Thymus (tissue), 11 donors: ENCODE measurements around the gene CHMP4A. TPM values are rescaled to one million over a fixed set of nuclear protein-coding genes. Genes with fewer than 3 reads are reported as not detected.
"Not testable (repeated sequence)": the region's sequence is repeated elsewhere in the genome, so short reads cannot be mapped to it uniquely, and the experiment has no call there.

Experiments
- DNase-seq, 9 donors: peaks; one replicate each; pipeline ENCODE4 v3.0.0-alpha.2; 2013; ENCODE audit warnings: low spot score in 9 of 9, low read depth in 6 of 9, missing footprints in 1 of 9
- H3K27ac ChIP-seq, 2 donors: one replicate each; pipeline ENCODE4 v1.5.1; 2013; ENCODE audit warnings: control low read depth in 1 of 2, low read depth in 1 of 2, low read length in 1 of 2, mild to moderate bottlenecking in 1 of 2, moderate library complexity in 1 of 2
- H3K27me3 ChIP-seq, 2 donors: one replicate each; pipeline ENCODE4 v1.5.1; 2013; ENCODE audit warnings: low read length in 1 of 2; ENCODE audit not compliant: control insufficient read depth in 2 of 2, insufficient read depth in 1 of 2
- H3K36me3 ChIP-seq, 2 donors: one replicate each; pipeline ENCODE4 v1.5.1; 2013; ENCODE audit warnings: low read length in 1 of 2, mild to moderate bottlenecking in 1 of 2, moderate library complexity in 1 of 2; ENCODE audit not compliant: control insufficient read depth in 2 of 2, insufficient read depth in 2 of 2
- H3K4me1 ChIP-seq, 2 donors: one replicate each; pipeline ENCODE4 v1.5.1; 2013; ENCODE audit warnings: low read length in 2 of 2; ENCODE audit not compliant: control insufficient read depth in 2 of 2, insufficient read depth in 2 of 2
- H3K4me3 ChIP-seq, 2 donors: one replicate each; pipeline ENCODE4 v1.5.1; 2013; ENCODE audit warnings: low read length in 2 of 2, control low read depth in 1 of 2, mild to moderate bottlenecking in 1 of 2
- H3K9me3 ChIP-seq, 2 donors: one replicate each; pipeline ENCODE4 v1.5.1; 2013; ENCODE audit warnings: low read length in 1 of 2, mild to moderate bottlenecking in 1 of 2; ENCODE audit not compliant: control insufficient read depth in 2 of 2, insufficient read depth in 1 of 2
- WGBS: extraction: QIAGEN DNeasy Blood & Tissue Kit; methylation state at CpG from one replicate; pipeline ENCODE4 v1.1.7; 2013; 5-methylcytosine and 5-hydroxymethylcytosine counted together
- polyA plus RNA-seq: library from polyadenylated mRNA; stranded (reverse); fragments of 200-250 nt; gene quantifications from one replicate; pipeline ENCODE4 v1.2.3, GENCODE V29; 2013
- total RNA-seq: library from RNA; stranded (reverse); fragments of 120-200 nt; gene quantifications from one replicate; pipeline ENCODE4 v1.2.4, GENCODE V29; 2013
- donor health status: healthy.

CHMP4A gene
- total and polyA plus RNA-seq, 2 donors, result 76.9 to 151 TPM

GRCh38 chr14:24232645-24233537 lies 19.6 kb upstream of the CHMP4A start, which contains the start of gene GMPR2:
GMPR2 (plus strand) TSS chr14:24232929; CDS start chr14:24233254, 325 bp downstream.
- Histone ChIP-seq H3K27me3 (no peaks in the 10 kb centered on the region), H3K27ac (peak within 1 kb of the TSS; percentile 91 to 96), H3K4me1 (peaks cover 14 to 22% of the 10 kb centered on the region in 2 donors), H3K4me3 (peak within 1 kb of the TSS; percentile 66 to 77), H3K36me3 (peaks cover 25 to 35% of the 10 kb centered on the region in 2 donors), H3K9me3 (peaks cover 0 to 4% of the 10 kb centered on the region in 2 donors)
- 4% methylated on average over 38 of the region's 38 CpGs for WGBS
- DNase-seq, result peak in 1 of 9 donors; percentile 51

GRCh38 chr14:24232121-24232644 lies 18.9 kb upstream of the CHMP4A start, which contains the start of gene NEDD8:
NEDD8 (minus strand) TSS chr14:24232367; CDS start chr14:24232267, 100 bp downstream.
- Histone ChIP-seq H3K4me3 (peak within 1 kb of the TSS; percentile 66 to 77), H3K27ac (peak within 1 kb of the TSS; percentile 91 to 96), H3K4me1 (peaks cover 14 to 22% of the 10 kb centered on the region in 2 donors), H3K27me3 (no peaks in the 10 kb centered on the region), H3K9me3 (peaks cover 0 to 4% of the 10 kb centered on the region in 2 donors), H3K36me3 (peaks cover 18 to 28% of the 10 kb centered on the region in 2 donors)
- peak; percentile 81 to 96 (median 89) for DNase-seq
- whole genome bisulfite sequencing, result under 1% methylated on average over 30 of the region's 30 CpGs

GRCh38 chr14:24231263-24232120 lies 18.2 kb upstream of the CHMP4A start:
- peaks cover 14 to 22% of the 10 kb centered on the region in 2 donors for H3K4me1 ChIP-seq
- no peak for DNase-seq

GRCh38 chr14:24228902-24229301 lies 15.6 kb upstream of the CHMP4A start:
- H3K4me1 ChIP-seq, result peaks cover 14 to 22% of the 10 kb centered on the region in 2 donors
- H3K9me3 ChIP-seq, result peaks cover 0 to 4% of the 10 kb centered on the region in 2 donors
- no peak overlapping the region for H3K27ac ChIP-seq
- 63% methylated on average over 1 of the region's 1 CpG for WGBS
- H3K4me3 ChIP-seq, result no peak overlapping the region
- peaks cover 3 to 6% of the 10 kb centered on the region in 2 donors for H3K36me3 ChIP-seq
- DNase-seq, result no peak
- no peaks in the 10 kb centered on the region for H3K27me3 ChIP-seq

More at GRCh38 chr14:24231263-24232120, 18.2 kb upstream of the CHMP4A start:
- Histone ChIP-seq H3K27ac (peak overlapping the region; percentile 91 to 96), H3K27me3 (no peaks in the 10 kb centered on the region), H3K9me3 (peaks cover 0 to 4% of the 10 kb centered on the region in 2 donors), H3K36me3 (peaks cover 11 to 21% of the 10 kb centered on the region in 2 donors), H3K4me3 (peak overlapping the region; percentile 66 to 77)
- whole genome bisulfite sequencing, result 17% methylated on average over 23 of the region's 23 CpGs

- H3K9me3 ChIP-seq, result peaks cover 0 to 1% of the 10 kb centered on the region in 2 donors
- no peak overlapping the region for H3K4me3 ChIP-seq
- H3K36me3 ChIP-seq, result peaks cover 3 to 6% of the 10 kb centered on the region in 2 donors
- H3K27ac ChIP-seq, result no peak overlapping the region
- WGBS, result 100% methylated on average over 1 of the region's 1 CpG
- no peak for DNase-seq
- no peaks in the 10 kb centered on the region for H3K27me3 ChIP-seq
- H3K4me1 ChIP-seq, result peaks cover 6 to 7% of the 10 kb centered on the region in 2 donors
Measured at GRCh38 chr14:24226473-24226872, 13.2 kb upstream of the CHMP4A start.

- Histone ChIP-seq H3K9me3 (no peaks in the 10 kb centered on the region), H3K27ac (no peak overlapping the region), H3K36me3 (peaks cover 3 to 6% of the 10 kb centered on the region in 2 donors), H3K27me3 (no peaks in the 10 kb centered on the region), H3K4me1 (no peaks in the 10 kb centered on the region), H3K4me3 (no peak overlapping the region)
- WGBS, result 95% methylated on average over 7 of the region's 7 CpGs
- no peak for DNase-seq
Measured at GRCh38 chr14:24224618-24225071, 11.4 kb upstream of the CHMP4A start.

GRCh38 chr14:24222987-24223386 lies 9.7 kb upstream of the CHMP4A start:
- H3K27ac ChIP-seq, H3K4me1 ChIP-seq, H3K4me3 ChIP-seq, DNase-seq, H3K9me3 ChIP-seq, H3K36me3 ChIP-seq, H3K27me3 ChIP-seq: not testable (repeated sequence)
- 97% methylated on average over 4 of the region's 4 CpGs for WGBS

GRCh38 chr14:24219521-24219920 lies 6.2 kb upstream of the CHMP4A start:
- H3K36me3 ChIP-seq, result peaks cover 7 to 14% of the 10 kb centered on the region in 2 donors
- no peaks in the 10 kb centered on the region for H3K27me3 ChIP-seq
- no peak for DNase-seq
- WGBS, result 65% methylated on average over 3 of the region's 3 CpGs
- peaks cover 2 to 12% of the 10 kb centered on the region in 2 donors for H3K4me1 ChIP-seq
- H3K27ac ChIP-seq, result no peak overlapping the region
- no peak overlapping the region for H3K4me3 ChIP-seq
- no peaks in the 10 kb centered on the region for H3K9me3 ChIP-seq
